GM18909 (cell line): ENCODE results near the gene ZSWIM4.
"Not testable (repeated sequence)": the region's sequence is repeated elsewhere in the genome, so short reads cannot be mapped to it uniquely, and the experiment has no call there.

Experiments
- ATAC-seq: cut with Tn5 transposase; IDR thresholded peaks from one replicate; pipeline ENCODE4 v1.9.1; 2021; ENCODE audit warnings: mild to moderate bottlenecking; ENCODE audit not compliant: unreplicated experiment, poor library complexity

Gene ZSWIM4

DNA sequence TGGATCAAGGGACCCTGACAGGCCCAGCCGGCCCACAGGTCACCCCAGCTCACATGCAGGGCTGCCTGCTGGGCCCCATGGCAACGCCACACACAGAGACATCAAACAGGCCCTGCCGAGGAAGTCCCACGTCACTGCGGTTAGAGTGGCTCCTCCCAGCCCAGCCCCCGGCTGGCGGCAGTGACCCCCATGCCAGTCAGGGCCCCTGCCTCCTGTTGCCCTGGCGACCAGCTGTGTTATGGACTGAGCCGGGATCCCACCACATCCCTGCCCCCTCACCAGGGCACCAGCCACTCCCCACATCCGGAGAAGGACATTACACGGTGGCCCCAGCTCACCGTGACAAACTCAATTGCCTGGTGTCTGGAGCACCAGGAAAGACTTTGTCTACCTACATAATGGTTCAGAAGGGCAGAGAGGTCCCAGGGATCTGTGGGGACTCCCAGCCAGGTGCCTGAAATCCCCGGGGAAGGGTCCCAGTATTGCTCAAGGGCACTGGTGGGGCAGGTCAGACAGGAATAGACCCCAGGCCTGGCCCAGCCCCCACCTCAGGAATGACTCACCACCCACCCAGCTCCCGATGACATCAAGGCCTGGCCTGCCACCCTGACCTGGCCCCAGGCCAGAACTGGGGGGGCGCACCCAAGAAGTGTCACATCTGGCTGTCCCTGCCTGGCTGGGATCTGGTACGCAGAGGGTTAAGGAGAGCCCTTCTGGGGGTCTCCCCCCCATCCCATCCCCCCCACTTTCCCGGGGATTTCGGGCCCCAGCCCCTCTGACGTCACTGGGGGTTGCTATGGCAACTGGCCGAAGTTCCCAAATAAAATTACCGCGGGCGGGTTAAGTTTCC lies 51.5 kb downstream of the ZSWIM4 start:
- ATAC-seq, result peak; percentile 49

DNA sequence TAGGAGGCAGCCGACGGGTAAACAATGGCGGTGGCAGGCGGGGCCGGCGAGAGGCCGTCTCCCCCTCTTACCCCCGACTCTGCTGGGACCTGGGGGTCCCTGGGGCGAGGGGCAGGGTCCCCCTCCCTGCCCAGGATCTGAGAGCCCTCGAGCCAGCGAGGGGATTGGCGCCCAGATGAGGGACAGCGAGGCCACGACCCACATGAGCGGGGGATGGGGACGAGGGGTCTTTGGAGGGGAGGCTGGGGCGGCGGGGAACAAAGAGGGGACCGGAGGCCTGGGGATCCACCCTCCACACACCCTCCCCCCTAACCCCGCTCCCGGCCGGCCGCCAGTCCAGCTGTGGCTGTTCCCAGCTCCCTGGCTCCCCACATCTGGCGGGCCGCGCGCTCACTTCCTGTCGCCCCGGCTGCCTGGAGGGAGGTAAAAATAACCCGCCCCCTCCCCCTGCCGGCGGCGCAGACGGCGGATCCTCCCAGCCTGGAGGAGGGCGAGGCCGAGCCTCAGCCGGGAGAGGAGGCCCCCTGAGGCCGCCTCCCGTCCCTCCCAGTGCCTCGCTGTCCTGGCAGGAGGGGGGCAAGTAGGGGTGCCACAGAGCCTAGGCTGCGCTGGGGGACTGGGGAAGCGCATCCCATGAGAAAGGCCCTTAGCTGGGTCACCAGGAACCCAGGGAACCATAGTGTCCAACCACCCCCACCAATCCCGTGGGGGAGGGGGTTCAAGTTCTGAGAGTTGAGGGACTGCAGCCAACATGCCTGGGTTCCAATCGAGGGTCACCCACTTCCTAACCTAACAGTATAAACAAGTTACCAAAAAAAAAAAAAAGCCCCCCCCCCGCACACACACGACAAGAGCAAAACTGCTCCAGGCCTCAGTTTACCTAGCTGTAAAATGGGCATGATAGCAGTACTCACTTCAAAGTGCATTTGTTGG lies 52.4 kb downstream of the ZSWIM4 start:
- peak; percentile 21 for ATAC-seq

DNA sequence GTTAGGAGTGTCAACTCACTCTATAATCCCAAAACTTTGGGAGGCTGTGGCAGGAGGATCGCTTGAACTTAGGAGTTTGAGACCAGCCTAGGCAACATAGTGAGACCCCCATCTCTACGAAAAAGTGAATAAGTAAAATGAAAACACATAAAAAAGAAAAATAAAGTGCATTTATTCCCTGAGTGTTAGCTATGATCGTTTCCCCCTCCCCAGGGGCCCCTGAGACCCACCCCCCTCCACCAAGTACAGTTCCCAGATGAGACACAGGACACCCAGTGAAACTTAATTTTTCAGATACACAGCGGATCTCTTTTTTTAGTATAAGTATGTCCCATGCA lies 53.1 kb downstream of the ZSWIM4 start:
- ATAC-seq, result no peak

DNA sequence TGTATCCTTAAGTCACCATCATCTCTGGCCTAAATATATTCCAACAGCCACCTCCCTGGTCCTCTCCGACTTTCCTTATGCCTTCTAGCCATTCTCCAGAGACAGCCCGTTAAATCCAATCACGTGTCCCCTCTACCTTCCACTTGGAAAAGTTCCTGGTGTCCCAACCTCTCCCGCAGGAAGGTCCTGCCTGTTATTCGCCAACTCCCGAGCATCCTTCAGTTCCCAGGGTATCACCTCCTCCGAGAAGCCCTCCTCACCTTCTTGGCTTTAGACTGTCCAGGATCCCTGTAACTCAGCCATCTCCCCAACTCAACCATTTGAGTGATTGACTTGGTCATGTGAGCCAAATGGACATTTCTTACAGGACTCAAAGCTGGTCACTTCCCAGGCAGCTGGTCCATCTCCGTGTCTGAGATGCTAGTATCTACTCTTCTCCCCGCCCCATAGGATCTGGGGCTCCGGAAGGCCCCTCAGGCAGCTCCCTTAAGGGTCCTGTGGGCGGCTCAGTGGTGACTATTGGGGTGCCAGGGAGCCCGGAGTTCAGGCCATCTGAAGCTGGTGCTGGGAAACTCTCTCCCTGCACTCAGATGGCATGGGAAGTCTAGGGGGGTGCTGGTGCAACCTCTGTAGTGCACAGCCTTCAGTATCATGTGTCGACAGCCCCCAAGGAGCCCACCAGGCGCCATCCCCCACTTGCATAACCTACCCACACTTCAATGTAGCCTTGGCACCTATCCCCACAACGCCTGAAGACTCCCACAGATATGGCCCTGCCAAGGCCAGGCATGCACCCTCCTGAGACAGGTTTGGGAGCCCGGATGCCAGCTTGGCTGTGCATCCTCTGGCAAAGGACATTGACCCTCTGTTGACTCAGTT lies 53.8 kb downstream of the ZSWIM4 start:
- no peak for ATAC-seq

DNA sequence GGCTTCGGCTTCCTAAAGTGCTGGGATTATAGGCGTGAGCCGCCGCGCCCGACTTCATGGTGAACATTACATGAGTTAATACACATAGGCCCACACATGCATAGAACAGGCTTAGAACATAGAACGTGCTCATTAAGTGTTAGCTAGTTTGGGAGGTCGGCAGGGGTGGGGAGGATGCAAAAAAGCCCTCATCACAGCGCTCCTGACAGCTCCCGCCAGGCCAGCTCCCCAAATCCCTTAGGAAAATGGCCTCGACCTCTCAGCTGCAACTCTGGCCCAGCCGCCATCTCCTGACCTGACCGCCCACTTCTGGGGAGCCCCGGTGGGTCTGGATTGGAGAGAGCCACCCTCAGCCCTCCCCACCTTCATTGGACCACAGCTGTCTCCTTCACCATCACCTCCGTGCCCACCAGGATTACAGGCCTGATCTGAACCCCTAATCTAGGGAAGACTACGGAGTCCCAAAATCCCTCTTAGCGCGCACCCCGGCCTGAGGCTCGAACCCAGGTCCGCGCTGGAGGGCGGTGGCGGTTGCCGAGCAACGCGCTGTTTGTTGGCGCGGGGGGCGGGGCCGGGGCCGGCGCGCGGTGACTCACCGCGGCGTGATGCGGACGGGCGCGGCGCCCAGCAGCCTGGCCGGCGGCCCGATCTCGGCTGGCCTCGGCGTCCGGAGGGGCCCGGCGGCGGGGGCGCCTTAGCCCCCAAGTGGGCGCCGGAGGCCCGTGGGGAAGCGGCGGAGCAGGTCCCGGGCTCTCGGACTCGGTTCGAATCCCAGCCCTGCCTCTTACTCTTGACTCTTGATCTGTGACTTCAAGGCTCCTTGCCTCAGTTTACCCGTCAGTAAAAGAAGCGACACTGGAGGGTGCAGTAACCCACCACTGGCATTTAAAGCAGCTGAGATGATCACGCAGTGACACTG lies 55.0 kb downstream of the ZSWIM4 start:
- ATAC-seq, result no peak

DNA sequence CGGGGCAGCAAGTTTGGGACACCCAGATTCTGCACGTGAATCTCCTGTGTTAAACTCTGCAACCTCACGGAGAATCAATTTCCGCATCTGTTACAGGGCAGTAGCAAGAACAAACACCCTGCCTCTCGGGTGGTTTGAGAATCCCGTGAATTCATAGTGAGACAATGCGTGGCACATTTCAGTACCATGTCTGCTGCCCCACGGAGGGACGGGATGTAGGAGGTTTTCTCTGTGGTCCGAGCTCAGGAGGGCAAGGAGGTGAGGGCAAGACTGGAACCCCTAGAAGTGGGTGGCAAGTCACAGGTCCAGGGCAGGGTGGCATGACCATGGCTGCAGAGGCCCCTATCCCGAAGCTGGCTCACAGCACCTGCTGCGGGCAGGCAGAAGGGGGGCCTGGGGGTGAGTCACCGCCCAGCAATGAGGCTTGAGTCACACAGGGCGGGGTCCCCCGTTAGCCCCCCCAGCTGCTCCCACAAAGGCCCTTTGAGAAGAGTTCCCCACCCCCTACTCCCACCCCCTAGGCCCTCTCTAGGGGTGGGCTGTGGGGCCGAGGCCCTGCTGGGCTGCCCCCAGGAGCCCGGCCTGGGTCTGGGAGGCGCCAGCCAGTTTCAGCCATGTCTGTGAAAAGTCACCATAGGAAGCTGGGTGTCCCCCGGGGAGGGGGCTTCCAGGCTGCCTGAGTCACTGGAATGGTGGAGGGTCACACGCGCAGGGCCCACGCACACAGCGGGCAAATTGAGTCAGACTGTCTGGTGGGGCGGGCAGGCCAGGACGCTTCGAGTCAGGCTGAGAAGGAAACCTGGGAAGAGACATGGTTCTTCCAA lies 55.9 kb downstream of the ZSWIM4 start:
- no peak for ATAC-seq

DNA sequence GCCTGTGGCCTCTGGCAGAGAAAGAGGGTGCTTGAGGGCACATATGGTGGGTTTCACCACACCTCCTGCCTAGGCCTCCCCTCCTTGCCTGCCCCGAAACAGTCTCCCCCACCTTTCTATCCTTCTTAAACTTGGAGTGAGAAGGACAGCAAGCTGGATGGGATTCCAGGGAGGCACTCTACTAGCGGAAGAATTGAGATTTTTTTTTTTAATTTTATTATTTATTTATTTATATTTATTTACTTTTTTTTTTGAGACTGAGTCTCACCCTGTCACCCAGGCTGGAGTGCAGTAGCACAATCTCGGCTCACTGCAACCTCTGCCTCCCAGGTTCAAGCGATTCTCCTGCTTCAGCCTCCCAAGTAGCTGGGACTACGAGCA lies 56.5 kb downstream of the ZSWIM4 start:
- ATAC-seq, result not testable (repeated sequence)

DNA sequence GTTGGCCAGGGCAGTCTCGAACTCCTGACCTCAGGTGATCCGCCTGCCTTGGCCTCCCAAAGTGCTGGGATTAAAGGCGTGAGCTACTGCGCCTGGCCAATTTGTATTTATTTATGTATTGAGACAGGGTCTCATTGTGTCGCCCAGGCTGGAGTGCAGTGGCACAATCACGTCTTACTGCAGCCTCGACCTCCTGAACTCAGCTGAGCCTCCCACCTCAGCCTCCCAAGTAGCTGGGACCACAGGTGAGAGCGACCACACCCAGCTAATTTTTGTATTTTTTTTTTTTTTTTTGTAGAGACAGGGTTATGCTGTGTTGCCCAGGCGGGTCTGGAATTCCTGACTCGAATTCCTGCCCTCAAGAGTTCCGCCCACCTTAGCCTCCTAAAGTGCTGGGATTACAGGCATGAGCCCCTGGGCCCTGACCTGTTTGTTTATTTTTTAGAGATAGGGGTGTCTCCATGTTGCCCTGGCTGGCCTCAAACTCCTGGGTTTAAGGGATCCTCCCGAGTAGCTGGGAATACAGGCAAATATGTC lies 57.0 kb downstream of the ZSWIM4 start:
- not testable (repeated sequence) for ATAC-seq

DNA sequence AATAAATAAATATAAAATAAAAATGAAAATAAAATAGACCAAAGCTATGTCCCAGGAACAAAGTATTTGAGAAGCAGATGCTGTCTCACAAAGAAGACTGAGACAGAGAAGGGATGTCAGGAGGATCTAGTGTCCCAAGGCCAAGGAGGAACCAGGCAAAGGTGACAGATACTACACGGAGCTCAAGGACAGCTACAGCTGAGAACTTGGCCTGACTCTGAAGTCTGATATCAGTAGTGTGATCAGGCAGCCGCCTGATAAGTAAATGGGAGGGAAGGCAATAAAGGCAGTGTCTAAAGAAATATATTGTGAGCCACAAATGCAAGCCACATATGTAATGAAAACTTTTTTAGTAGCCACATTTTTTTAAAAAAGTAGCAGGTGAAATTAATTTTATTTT lies 61.3 kb downstream of the ZSWIM4 start:
- ATAC-seq, result no peak

DNA sequence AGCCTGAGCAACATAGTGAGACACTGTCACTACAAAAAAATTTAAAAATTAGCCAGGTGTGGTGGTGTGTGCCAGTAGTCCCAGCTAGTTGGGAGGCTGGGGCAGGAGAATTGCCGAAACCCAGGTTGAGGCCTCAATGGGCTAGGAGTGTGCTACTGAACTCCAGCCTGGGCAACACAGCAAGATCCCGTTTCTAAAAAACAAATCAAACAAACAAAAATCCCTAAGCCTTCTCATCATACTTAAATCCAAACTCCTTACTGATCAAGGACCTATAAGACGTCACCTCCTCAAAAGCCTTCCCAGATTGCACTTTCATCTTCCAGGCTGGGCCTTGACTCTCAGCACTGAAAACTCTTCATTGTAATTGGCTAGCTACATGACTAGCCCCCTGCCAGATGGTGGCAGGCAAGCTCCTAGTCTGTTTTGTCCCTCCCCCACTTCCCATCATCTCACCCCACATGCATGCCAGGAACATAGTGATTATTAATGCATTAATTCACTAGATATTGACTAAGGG lies 64.2 kb downstream of the ZSWIM4 start:
- ATAC-seq, result no peak

DNA sequence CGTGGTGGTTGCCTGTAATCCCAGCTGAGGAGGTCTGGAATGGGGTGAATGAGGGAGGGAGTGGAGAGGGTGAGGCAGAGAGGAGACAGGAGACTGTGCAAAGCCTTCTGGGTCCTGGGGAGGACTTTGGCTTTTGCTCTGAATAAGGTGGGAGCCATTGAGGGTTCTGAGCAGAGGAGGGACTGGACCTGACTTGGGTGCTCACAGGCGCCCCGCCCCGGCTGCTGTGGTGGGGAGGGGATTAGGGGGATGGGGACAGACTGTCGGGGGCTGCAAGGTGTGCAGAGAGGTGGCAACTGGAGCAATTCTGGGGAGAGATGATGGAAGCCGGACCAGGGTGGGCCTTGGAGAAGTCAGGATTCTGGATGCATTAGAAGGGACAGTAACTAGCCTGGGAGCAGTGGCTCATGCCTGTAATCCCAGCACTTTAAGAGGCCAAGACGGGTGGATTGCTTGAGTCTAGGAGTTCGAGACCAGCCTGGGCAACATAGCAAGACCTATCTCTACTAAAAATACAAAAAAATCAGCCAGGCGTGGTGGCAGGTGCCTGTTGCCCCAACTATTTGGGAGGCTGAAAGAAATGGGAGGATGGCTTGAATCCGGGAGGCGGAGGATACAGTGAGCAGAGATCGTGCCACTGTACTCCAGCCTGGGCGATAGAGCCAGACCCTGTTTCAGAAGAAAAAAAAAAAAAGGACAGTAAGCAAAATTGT lies 65.6 kb downstream of the ZSWIM4 start:
- no peak for ATAC-seq

DNA sequence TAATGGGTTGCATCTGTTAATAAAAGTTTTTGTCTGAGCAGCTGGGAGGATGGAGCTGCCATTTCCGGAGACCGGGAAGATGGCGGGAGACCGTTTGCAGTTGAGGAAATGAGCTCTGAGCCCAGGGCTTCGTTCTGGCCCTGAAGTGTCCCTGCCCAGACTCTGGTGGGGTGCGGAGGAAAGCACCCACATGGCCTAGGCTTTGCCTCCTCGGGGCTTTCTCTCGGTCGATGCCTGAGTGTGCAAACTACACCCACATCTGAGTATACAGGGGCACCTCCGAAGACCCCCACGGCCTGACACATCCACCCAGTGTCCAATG lies 66.1 kb downstream of the ZSWIM4 start:
- peak; percentile 15 for ATAC-seq

DNA sequence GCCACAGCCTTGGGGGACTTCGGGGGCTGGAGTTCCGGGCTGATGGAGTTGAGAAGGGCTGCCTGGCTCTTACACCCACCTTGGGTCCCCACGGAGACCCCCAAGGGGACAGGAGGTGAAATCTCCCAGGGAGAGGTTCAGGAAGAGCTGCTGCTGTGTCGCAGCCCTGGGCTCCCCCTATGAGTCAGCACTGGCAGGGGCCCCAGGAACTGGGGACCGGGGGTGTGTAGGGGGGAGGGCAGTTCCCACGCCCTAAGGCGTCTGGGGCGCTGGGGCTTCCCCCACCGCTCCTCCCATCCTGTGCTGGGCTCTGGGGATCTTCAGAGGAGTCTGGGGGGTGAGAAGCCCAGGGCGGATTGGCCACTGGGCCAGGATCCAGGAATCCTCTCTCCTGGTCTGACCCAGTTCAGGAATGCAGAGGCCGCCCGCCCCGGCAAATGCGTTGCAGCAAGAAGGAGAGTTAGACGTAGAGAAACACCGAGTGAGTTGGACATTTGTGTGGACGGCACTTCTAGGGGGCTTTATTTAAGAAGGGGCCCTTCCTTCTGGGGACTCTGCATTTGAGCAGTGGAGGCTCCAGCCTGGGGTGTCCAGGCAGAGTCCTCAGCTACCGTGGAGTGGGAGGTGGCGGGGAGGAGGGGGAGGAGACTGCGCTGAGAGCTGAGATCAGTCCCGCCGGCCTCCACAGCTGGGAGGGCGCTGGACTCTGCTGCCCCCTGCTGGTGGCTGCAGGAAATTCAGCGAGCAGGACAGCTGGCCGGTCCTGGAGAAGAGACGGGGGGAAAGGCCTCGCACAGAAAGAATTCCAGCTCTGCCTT lies 66.7 kb downstream of the ZSWIM4 start:
- peak; percentile 72 for ATAC-seq

DNA sequence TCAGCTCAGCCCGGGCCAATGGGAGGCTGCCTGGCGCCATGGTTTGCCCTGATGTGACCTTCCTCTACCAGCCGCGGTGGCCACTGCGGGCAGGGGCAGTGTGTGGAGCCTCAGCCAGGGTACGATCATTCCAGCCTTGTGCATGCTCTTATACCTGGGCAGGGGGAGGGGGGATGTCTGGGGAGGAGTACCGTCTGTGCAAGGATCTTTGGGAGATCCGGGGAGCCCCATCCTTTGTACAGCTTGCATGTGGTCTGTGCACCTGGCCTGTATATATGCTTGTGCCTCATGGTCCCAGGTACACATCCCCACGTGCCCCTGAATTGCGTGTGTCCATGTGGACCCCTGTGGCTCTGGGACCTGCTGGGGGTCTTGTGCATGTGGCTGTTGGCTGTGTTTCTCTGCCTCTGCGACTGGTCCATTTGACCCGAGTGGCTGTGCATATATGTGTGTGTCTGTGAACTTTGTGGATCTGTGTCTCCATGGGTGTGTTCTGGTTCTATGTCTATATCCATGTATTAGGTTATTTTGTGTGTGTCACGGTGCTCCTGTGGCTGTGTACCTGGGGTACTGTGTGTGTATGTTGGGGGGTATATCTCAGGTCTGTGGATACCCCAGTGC lies 68.9 kb downstream of the ZSWIM4 start:
- ATAC-seq, result no peak

DNA sequence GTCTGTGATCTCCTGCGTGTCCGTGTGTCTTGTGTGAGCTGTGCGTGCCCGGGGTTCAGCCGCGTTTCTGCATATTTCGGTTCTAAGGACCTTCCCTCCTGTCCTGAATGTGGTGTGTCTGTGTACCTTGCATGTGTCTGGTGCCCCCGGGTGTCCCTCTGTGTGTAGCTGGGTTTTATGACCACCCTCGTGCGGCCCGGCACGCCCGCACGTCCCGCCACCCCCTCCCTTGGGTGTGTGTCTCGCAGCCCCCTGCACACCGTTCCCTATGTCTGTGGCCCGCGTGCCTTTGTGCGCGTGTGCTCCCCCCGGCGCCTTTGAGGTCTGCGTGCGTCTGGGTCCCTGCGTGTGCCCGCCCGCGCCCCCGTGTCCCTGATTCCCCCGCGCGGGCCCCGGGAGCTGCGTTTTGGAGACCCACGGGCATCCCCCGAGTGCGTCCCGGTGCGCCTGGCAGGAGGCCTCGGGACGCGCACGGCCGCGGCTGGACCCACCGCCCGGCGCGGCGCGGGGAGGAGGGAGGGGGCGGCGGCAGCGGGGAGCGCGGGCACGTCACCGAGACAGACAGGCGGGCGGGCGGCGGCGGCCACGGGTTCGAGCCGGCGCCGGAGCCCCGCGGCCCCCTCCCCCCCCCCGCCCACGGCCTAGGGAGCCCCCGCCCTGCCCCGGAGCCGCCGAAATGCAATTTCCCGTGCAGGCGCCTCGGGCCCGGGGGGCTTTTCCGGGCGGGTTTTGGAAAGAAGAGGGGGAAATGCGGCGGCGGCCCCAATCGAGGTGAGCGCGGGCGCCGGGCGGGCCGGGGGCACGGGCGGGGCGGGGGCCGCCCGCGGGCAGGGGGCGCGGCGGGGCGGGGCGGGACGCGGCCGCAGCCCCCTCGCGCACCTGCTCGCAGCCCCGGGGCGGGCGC lies 69.7 kb downstream of the ZSWIM4 start:
- no peak for ATAC-seq
